ENCODE results near the gene LHX2.

The LHX2 gene

GRCh38 chr9:124017929-124018729, 6.6 kb downstream of the LHX2 start:
- TF ChIP-seq CTCF (IDR thresholded peaks at IDR 0.05; ENCODE audit: insufficient read depth, low read depth, low read length, missing control alignments), result no peak
- H3K4me3 ChIP-seq (ENCODE audit: low read depth, low read length), result no peak overlapping the region
- no peak for DNase-seq (ENCODE audit: low read depth)

- no peak overlapping the region for H3K4me3 ChIP-seq (ENCODE audit: low read depth, low read length)
- no peak for DNase-seq (ENCODE audit: low read depth)
- no peak for TF ChIP-seq CTCF (IDR thresholded peaks at IDR 0.05; ENCODE audit: insufficient read depth, low read depth, low read length, missing control alignments)
These were observed 7.4 kb downstream of the LHX2 start for GRCh38 chr9:124018730-124019697.

GRCh38 chr9:124019771-124020519, 8.4 kb downstream of the LHX2 start:
- no peak overlapping the region for H3K4me3 ChIP-seq (ENCODE audit: low read depth, low read length)
- no peak for DNase-seq (ENCODE audit: low read depth)
- TF ChIP-seq CTCF (IDR thresholded peaks at IDR 0.05; ENCODE audit: insufficient read depth, low read depth, low read length, missing control alignments), result no peak

GRCh38 chr9:124020520-124021384, 9.2 kb downstream of the LHX2 start:
- DNase-seq (ENCODE audit: low read depth), result peak; percentile 77
- no peak for TF ChIP-seq CTCF (IDR thresholded peaks at IDR 0.05; ENCODE audit: insufficient read depth, low read depth, low read length, missing control alignments)
- H3K4me3 ChIP-seq (ENCODE audit: low read depth, low read length), result no peak overlapping the region

- no peak overlapping the region for H3K4me3 ChIP-seq (ENCODE audit: low read depth, low read length)
- TF ChIP-seq CTCF (IDR thresholded peaks at IDR 0.05; ENCODE audit: insufficient read depth, low read depth, low read length, missing control alignments), result no peak
- DNase-seq (ENCODE audit: low read depth), result no peak
These were observed 9.8 kb downstream of the LHX2 start for GRCh38 chr9:124021385-124021769.

Data from GM12865 (cell line).